Measurements from ENCODE around the gene COLQ. TPM values are rescaled to one million over a fixed set of nuclear protein-coding genes. Genes with fewer than 3 reads are reported as not detected.

COLQ gene
- total RNA-seq (2022; extraction: Qiagen RNA extraction; ENCODE audit: low read depth) = 0.28 to 0.53 TPM (median 0.36 TPM) in 5 replicates

DNA sequence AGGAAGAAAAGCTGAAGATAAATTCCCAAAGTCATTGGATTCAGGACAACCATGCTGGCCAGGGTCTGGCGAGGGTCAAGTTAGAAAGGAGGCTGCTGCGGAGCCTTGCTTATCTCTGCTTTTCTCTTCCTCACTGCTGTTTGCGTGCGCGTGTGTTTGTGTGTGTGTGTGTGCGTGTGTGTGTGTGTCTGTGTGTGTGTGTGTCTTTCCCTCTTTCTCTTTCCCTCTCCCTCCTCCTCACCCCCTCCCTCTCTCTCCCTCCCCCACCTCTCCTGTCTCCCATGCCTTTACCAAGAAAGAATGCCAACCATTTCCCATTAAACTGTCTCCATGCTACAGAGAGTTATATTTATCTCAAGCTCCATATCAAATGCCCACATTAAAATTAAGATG, at the start of gene COLQ:
Gene COLQ, minus strand, starts transcription at position 134 of the 393 bp plus-strand sequence. Its CDS starts 81 bp downstream, at position 53.

DNA sequence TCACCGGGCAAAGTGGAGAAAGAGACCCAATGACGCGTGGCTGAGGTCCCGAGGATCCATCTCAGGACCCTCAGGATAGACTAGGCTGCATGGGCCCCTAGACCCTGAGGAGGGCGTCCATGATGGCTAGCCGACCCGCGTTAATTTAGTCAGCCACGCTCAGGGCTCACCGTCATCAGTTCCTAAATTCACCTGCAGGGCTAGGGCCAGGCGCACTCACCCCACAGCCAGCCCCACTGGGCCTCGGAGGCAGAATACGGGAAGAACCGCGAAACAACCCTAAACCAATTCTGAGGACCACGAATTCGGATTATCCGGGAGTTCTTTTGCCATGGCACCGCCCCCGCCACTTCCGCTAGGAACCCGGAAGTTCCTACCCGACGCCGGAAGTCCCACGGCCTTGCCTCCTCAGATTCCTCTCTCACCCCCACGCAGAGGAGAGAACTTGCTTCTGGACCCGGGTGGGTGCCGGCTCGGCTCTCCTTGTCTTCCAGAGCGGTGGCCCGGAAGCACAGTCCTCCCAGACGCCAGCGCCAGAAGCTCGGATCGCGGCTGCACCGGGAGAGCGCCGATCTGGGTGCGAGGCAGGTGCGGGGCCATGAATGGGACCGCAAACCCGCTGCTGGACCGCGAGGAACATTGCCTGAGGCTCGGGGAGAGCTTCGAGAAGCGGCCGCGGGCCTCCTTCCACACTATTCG, 94.2 kb downstream of the COLQ start, which contains the start of the genes EAF1 and METTL6:
Gene EAF1, plus strand, starts transcription at position 417 of the 699 bp plus-strand sequence. Its CDS starts 182 bp downstream, at position 599.
Gene METTL6, minus strand, starts transcription at position 363 of the 699 bp plus-strand sequence. CDS start 1,033 bp downstream, outside the sequence.

Other genes with a start within 250 kb of the COLQ start
- gene SH3BP5, start 189.1 kb downstream of the COLQ start, total RNA-seq (2022; extraction: Qiagen RNA extraction; ENCODE audit: low read depth) = 20.8 to 22.4 TPM (median 21.3 TPM) in 5 replicates
- 26.5 to 33.6 TPM (median 27.9 TPM) in 5 replicates for gene METTL6, start 94.2 kb downstream of the COLQ start, total RNA-seq (2022; extraction: Qiagen RNA extraction; ENCODE audit: low read depth)
- 13.3 to 18.1 TPM (median 15.1 TPM) in 5 replicates for gene EAF1, start 94.1 kb downstream of the COLQ start, total RNA-seq (2022; extraction: Qiagen RNA extraction; ENCODE audit: low read depth)
- gene HACL1, start 79.9 kb upstream of the COLQ start, total RNA-seq (2022; extraction: Qiagen RNA extraction; ENCODE audit: low read depth) = 23.6 to 31.5 TPM (median 25.5 TPM) in 5 replicates
- gene BTD, start 80.0 kb upstream of the COLQ start, total RNA-seq (2022; extraction: Qiagen RNA extraction; ENCODE audit: low read depth) = 15.5 to 21.1 TPM (median 16.8 TPM) in 5 replicates

All from A549 treated with CpdA at 1 μM for 4 hours (cell line).